Activated CD4-positive, alpha-beta T cell treated with anti-CD3 and anti-CD28 coated beads for 48 hours (primary cell): ENCODE results near the gene ZCCHC12.

Source experiments
- DNase-seq: peaks from one replicate; pipeline ENCODE4 v3.0.0-alpha.2; 2020

ZCCHC12 gene

DNA sequence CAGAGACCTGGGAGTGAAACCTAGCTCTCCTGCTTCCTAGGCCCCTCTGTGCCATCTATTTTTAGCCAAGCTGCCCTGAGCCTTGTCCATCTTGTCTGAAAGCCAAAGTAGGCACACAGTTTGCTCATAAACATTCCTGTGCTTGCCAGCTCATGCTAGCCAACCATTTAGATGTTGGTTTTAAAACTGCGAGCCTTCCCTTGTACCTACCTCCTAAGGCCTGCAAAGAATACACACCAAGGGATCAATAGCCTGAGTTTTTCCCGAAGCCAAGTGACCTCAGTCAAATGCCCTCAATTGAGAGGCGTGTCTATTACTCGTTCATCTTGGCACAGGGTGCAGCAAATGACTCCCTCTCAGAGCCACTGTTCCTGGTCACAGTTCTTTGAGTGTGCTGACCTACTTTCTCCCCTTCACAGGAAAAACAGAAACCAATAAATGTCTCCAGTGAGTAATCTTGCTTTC is 48.5 kb downstream of the ZCCHC12 start:
- DNase-seq: no peak
